GM04503 (cell line): ENCODE measurements around the gene SLC12A6.

Experiments
- DNase-seq: peaks from one replicate; pipeline ENCODE4 v3.0.0-alpha.2; 2012; ENCODE audit warnings: low read depth

The SLC12A6 gene

DNA sequence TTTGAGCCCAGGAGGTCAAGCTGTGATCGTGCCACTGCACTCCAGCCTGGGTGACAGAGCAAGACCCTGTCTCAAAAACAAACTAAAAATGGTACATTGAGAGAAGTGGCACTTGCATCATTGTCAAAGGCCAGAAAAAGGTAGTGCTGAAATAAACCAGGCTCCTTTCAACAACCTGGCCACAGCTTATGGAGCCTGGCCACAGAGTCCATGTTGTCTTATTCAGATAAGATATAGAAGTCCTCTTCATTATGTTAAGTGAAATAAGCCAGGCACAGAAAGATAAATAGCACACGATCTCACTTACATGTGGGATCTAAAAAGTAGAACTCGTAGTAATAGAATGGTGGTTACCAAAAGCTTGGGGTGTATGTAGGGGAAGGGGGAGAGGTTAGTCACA, 78.0 kb downstream of the SLC12A6 start:
- no peak for DNase-seq

DNA sequence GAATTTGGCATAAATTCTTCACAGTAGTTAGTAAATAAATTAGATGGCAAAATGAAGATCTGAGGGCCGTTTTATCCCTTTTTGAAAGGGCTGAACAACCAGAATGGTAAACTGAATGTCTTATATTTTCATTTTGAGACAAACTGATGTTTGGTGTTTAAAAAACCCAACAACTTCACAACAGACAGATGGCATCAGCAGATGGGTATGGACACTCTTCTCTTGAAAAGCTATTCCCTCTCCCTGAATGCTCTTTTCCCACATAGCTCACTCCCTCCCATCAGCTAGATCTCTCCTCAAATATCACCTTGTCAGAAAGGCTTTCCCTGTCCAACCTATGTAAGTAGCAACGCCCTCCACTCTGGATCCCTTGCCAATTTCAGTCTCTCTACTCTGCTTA, 79.4 kb downstream of the SLC12A6 start:
- DNase-seq: no peak

DNA sequence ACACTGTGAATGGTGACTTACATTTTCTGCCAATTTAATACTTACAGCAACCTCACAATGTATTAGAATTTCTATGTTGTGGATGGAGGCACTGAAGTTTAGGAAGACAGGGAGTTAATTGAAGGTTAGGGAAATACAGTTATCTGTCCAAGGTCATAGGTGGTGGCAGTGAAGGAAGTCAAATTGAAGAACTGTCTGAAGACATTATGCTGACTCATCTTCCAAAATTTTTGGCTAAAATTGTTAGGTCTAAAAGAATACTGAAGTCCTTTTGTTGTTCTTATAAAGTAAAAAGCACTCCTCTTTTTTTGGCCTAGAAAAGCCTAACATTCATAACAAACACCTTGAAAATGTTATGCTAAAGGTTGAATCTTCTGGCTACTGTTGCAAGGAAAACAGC, 85.0 kb downstream of the SLC12A6 start:
- no peak for DNase-seq

DNA sequence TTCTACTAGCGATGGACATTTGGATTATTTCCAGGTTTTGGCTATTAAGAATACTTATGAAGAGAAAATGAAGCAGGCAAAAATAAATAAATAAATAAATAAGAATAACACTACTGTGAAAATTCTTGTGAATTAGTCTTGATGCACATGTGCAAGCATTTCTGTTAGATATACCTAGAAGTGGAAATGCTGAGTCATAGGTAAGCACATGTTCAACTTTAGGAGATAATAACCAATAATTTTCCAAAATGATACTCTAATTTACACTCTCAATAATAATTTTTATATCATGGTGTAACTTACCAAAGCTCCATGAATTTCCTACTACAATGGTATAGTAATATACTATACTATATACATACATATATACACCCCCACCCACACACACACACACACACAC, 89.4 kb downstream of the SLC12A6 start:
- DNase-seq: no peak

DNA sequence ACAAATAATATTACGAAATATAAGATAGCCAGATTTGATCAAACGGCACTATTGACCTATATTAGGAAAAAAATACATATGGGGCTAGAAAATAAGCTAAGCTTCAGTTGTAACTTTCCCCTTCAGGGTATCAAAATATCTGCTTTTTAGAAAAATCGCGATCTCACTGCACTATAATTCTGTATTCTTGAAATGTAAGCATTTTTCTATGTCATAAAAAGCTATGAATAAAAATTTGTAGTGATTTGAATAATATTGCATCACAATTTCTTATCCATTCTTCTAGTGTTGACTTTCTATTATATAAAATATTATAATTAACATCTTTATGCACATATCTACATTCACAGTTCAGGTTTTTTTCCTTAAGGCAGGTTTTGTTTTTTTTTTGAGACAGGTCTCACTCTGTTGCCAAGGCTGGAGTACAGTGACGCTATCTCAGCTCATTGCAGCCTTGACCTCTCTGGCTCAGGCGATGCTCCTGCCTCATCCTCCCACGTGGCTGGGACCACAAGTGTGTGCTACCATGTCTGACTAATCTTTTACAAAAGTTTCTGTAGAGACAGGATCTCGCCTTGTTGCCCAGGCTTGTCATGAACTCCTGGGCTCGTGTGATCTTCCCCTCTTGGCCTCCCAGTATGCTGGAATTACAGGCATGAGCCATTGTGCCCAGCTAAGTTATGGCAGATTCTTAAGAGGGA, 91.2 kb downstream of the SLC12A6 start:
- DNase-seq: no peak

DNA sequence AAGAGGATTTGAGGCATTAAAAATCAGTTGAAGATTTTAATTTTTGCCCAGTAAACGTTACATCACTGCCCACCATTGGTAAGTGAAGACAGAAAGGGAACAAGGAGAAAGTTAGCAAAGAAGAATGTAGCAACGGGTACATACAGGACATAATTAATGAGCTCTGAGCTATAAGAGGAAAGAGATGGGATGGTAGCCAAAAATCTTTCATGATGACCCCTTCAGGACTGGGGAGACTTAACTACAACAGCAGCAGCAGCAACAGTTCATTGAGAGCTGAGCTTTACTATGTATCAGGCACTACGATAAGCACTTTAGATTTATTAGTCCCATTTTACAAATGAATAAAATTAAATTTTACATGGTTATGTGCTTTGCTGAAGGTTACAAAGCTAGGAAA, 94.4 kb downstream of the SLC12A6 start:
- DNase-seq: no peak

DNA sequence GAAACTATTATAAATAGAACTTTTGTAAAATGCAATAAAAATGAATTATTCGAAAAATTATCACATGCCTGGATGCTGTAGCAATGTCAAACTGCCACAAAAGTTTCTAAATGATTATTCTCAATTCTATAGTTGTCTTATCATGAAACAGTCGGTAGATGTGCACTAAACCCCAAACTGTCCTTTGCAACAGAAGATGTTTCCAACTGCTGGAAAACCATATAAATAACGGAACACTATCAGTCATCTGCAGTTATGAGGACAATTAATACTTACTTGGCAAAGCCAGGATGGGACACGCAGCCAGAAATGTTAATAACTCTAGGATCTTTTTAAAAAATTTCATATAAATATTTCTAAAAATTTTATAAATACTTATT, 95.3 kb downstream of the SLC12A6 start:
- DNase-seq: no peak

DNA sequence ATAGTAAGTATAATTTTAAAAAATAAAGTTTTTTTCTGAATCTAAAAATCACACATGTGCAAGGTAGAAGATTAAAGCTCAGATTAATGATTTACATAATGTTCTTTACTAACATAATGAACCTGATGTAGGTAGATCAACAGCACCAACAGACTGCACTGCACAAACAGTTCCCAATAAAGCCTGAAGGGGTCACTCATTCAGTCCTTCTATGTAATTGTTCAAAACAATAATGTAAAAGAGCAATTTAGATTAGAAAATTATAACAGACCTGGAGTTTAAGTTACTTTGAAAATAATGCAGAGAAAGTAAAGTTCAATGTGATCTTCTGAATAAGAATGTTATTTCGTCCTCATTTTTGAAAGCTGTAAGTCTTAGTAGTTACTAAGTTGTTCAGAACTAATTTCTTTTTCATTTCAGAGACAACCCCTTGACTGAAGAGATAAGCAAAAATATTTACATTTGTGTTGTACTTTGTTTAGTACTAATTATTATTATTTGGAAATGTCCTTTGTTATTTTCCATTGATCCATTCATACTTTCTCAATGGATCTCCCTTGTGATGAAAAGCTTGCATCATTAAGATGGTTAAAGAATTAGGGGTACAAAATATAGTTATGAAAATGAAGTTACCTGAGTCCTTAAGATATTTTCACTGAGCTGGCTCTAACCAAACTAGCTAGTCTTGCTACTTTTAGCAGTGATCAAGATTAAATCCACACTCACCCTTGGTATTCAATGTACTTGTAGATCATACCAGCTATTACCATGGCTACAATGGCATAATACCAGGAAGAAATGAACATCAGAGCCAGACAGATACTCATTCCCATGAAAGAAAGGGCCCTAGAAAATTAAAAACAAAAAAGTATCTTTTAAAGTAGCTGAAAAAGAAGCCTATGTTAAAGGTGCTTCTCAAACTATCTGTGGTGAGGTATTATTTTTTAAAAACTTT, 95.9 kb downstream of the SLC12A6 start:
- no peak for DNase-seq

DNA sequence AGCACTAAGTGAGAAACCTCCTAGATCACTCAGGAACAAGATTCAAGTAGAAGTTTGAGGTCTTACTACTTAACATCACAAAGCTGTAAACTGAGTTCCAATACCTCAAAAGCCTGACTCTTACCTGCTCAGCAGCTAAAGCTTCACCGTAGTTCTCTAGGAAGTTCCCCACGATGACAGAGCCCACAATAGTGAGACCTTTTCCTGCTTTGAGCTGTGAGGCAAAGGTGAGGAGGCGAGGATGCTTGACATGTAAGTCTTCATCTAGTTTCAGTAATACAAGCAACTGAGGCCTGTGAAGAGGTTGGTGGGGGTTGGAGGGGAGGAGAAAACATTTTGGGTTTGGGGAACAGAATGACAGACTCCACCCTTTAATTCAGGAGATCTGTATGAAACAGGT, 97.0 kb downstream of the SLC12A6 start:
- no peak for DNase-seq

DNA sequence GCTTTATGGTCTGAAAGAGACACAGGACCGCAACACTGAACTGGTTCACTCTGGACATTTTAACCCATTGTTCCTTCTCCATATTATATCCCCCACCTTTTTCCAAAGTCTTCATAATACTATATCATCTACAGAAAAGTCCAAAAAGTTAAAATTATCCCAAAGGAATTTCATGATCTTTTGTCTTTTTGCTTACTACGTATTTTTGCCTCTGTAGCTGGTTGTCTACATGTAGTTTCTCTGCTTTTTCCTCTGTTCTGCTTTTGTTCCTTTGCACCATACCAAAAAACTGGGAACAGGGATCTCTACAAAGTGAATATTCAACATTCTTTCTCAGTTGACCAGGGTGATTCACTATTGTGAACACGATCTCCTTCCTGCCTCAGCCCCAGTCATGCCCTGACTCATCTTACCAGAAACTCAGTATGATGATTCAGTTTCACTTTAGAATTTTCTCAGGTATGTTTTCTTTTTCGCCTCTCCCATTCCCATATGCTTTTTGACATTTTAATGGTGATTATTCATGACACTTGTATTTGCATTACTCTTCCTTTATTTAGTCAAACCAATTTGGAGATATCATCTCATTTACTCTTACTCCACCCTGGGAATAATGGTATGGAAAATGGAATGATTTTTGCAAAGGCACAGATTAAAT, 98.3 kb downstream of the SLC12A6 start:
- peak; percentile 74 for DNase-seq

DNA sequence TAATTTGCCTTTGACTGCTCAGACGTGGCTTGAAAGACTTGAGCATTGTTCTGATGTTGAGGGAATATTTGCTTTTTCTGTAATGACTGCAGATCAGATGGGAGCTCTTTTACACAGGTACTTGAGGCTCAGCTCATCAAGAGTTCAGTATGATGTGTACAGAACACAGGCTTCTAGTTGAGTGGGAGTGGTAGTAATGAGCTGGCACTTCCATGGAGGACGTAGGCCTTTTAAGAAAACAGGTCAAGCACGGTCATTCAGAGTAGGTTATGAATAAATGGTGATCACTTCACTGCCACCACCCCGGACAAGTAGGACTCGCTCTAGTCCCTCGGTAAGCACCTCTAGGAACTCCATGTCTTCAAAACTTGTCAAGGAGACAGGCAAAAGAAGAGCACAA, 104.0 kb downstream of the SLC12A6 start:
- DNase-seq: no peak

DNA sequence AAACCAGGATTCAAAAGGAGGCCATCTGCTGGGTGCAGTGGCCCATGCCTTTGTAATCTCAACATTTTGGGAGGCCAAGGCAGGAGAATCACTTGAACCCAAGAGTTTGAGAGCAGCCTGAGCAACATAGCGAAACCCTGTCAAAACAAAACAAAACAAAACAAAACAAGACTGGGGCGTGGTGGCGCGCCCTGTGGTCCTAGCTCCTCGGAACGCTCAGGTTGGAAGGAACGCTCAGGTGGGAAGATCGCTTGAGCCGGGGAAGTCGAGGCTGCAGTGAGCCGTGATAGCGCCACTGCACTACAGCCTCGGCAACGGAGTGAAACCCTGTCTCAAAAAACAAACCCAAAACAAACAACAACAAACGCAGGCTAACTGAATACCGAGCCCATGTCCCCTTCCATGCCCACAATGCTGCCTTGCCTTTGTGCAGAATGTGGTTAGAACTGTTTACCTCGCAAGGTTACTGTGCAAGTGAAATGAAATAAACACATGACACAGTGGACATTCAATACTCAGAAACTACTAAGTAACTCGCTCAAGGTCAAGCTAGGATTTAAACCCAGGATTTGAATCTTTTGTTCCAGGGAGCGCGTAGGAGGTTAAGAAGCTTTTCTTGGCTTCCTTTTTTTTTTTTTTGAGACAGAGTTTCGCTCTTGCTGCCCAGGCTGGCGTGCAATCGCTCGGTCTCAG, 113.5 kb downstream of the SLC12A6 start:
- DNase-seq: no peak

DNA sequence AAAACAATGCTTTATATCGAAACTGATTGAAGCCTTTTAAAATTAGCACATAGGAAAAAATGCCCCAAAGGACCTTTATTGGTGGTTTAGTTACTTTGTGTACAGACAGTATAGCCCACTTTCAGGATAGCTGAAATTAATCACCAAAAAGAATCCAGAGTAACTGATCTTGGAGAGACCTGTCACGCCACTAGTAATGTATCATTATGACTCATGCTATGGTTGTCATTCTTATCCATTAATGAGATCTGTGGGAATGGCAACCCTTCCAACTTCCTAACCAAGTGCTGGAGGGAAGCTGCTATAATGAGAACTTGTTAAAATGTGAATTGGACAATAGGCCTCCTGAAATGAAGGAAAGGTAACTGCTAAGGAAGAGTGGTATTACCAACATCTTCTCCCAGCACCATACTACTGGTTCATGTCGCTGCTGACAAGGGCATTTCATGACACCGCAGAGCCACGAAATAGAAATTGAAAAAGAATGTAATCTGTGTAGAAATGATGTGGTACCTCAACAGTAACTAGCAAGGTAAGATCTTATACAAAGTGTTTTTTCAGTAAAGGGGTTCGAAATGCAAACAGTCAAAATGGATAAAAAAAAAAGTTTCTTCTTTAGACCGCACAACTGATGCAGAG, 119.9 kb downstream of the SLC12A6 start:
- DNase-seq: peak; percentile 51

DNA sequence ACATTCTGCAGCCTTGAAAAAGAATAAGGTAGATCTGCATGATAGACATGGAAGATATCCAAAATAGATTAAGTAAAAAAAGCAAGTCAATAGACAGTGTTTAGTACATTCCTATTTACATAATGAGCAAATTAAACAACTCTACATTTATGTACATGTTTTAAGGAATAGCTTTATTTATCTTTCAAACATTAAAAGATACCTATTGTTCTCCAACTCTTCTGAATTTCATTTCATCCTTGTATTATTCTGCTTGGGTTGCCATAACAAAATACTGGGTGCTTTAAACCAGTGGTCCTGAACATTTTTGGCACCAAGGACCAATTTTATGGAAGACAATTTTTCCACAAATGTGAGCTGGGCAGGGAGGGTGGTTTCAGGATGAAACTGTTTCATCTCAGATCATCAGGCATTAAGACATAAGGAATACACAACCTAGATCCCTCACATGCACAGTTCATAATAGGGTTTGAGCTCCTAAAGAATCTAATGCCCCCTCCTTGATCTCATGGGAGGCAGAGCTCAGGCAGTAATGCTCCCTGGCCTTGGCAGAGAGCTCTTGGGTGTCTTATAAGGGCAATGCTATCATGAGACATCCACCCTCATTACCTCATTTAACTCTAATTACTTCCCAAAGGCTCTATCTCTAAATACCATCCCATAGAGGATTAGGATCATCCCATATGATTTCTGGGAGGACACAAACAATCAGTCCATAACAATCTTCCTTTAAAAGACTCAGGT, 120.9 kb downstream of the SLC12A6 start:
- DNase-seq: no peak

DNA sequence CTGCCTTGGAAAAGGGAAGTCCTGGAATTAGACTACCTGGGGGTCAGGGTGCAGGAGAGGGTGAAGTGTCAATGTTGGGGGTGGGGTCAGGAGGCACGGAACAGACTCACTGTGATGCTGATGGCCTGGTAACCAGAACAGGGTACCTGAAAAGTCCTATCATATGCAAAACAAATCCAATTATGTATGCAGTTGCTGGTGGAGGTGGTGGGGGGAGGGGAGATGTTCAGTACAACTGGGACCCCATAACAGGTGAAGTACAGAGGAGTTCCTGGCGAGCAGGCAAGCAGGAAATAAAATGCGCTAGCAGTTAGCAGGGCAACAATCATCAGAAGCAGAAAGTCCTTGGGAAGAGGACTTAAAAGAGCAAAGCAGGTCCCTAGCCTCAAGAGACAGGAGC, 123.4 kb downstream of the SLC12A6 start:
- DNase-seq: no peak

DNA sequence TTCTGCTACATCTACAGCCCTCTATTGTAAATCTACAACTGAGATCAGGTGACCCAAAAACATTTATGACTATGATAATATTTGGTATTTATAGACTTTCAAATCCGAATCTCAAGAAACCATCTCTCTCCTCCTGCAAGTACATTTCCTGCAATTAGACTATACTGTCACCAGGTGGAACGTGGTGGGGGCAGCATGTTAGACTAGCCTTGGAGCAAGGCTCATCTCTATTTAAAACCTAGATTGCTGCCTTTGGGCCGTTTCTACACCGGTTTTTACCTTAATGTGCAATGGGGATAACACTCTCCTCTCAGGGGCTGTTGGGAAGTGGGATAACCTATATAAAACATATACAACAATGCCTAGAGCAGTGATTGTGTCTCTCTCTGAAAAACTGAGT, 123.9 kb downstream of the SLC12A6 start:
- no peak for DNase-seq

DNA sequence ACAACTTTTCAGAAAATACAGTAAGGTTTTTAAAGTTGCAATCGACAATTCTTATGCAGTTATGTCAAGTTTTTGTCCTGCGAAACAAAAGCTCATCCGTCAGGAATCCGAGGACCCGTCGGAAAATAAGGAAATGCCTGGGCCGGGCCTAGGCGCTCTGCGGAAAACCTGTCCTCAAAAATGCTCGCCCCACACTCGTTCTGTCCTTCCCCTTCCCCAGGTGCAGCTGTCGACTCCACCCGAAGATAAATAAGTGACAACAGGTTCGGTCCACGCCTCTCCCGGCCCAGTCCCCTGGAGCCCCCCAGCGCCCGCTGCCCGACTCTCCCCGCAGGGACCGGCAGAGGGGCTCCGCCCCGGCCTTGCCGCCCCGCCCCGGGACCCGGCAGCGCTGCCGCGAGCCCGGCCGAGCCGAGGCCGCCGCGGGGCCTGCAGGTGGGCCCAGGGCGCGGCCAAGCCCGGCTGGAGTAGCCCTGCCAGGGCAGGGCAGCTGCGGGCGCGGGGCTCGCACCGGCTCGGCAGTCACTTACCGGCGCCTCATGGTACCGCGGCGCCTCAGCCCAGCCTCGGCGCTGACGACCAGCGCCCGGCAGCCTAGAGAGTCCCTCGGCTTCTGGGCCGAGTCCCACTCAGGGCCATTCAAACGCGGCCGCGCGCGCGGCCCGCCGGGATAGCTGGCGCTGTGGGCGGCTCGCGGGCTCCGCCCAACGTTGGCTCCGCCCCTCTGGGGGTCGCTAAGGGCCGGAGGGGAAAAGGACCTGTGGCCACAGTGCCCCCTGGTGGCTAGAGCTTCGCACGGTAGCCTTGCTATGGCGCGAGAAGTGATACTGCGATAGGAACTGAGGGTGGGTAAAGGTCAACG, 127.9 kb downstream of the SLC12A6 start, which contains the start of gene KATNBL1:
Gene KATNBL1, minus strand, starts transcription at position 676 of the 862 bp plus-strand sequence. CDS start 46,420 bp downstream, outside the sequence.
- DNase-seq: peak; percentile 54

DNA sequence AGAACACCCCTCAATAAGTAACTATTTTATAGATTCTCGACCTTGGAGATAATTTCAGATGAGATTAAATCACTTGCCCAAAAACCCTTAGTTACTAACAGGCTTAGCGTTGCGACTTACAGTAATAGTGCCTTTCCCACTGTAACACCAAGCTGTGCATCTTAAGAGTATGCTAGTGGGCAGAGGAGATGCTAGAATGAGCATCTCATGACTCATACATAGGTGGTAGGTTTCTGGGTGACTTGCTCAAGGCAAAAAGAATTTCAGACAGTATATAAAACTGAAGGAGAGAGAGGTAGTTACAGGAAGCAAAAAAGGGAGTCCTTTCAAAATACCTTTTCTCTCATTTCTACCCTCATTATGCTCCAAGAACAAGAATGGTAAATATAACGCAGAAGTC, 131.6 kb downstream of the SLC12A6 start:
- no peak for DNase-seq

DNA sequence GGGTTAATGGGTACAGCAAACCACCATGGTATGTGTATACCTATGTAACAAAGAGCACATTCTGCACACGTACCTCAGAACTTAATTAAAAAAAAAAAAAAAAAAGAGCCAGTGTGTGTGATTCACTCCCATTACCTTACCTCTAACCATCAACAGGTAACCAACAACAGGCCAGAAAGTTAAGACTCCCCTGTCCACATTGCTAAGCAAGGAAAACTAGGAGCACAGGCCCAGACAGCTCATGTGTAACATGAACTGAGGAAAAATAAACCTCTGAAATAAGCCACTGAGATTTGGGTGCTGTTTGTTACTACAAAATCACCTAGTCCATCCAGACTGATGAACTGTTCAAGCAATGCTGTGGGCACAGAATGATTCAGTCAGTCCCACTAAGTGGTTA, 133.6 kb downstream of the SLC12A6 start:
- DNase-seq: no peak

DNA sequence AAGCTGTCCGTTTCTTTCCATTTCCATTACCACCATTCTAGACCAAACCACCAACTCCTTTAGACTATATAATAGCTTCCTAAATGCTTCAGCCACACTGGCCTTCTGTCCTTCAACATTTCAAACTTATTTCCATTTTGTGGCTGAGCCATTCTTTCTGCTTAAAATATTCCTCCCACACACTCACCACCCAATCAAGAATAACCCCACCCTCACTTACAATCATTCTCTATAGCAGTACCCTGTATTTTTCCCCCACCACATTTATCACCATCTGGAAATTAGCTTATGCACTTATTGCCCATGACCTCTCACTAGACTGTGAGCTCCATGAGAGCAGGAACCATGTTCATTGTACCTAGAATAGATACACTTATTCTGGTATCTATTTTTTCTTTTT, 134.3 kb downstream of the SLC12A6 start:
- no peak for DNase-seq
